ENCODE data around the gene DSCAM.

DSCAM gene

DNA sequence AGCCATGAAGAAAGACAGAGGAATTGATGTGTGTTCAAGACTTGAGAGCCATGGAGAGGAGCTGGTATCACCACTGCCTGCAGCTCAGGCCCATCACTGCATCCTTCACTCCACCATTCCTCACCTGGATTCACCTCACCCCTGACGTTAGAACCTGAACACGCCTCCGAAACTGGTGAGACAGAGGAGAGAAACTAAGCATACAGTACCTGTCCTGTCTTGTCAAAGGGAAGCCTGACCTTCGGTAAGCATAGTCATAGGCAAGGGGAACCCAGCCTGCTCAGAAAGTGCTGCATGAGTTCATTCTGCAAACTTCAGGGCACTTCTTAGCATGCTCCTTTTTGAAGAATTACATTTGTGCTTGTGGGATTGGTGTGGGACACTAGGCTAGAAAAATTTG, 425.8 kb downstream of the DSCAM start:
- H3K4me1 Mint-ChIP-seq (ENCODE audit: low read depth): no peaks in the 10 kb centered on the region
- H3K27me3 Mint-ChIP-seq: no peaks in the 10 kb centered on the region
- peaks cover 10% of the 10 kb centered on the region for H3K9me3 Mint-ChIP-seq (ENCODE audit: low read depth)
- no peaks in the 10 kb centered on the region for H3K36me3 Mint-ChIP-seq
- H3K4me3 Mint-ChIP-seq: no peak overlapping the region
- no peak overlapping the region for H3K27ac Mint-ChIP-seq

DNA sequence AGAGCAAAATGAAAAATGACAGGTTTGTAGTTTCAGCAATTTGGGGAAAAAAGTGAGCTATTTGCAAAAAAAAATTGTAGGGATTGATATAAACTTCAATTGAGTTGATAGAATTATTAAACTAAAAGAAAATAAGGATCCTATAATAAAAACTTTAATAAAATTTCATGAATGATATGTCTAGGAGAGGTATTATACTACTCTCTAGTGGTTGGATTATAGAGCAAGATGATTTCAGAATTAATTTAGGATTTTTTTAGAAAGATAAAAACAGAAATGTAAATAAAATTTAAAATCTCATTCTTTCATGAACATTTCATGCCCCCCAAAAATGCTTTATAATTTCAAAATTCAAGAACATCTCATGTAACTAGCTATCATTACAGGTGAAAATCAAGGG, 430.4 kb downstream of the DSCAM start:
- H3K4me1 Mint-ChIP-seq (ENCODE audit: low read depth): no peaks in the 10 kb centered on the region
- no peak overlapping the region for H3K4me3 Mint-ChIP-seq
- peaks cover 7% of the 10 kb centered on the region for H3K9me3 Mint-ChIP-seq (ENCODE audit: low read depth)
- no peaks in the 10 kb centered on the region for H3K36me3 Mint-ChIP-seq
- H3K27me3 Mint-ChIP-seq: no peaks in the 10 kb centered on the region
- no peak overlapping the region for H3K27ac Mint-ChIP-seq

DNA sequence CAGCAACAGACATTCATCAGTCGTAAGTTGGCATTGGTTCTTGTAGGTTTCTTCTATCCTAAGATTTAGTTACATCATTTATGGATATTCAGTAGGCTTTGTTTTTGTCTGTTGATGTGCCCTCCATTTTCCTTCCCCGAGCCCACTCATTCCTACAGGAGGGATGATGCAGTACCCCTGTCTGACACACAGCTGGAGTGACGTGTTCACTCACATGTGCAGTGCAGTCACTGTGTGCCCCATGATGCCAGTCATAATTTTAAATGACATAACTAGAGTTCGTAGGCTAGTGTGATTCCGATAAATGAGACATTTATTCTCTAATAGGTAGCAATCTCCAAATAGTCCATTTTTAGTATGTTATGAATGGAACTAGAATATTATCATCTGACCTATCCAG, 438.4 kb downstream of the DSCAM start:
- no peak overlapping the region for H3K4me3 Mint-ChIP-seq
- no peak overlapping the region for H3K27ac Mint-ChIP-seq
- peaks cover 3% of the 10 kb centered on the region for H3K27me3 Mint-ChIP-seq
- H3K36me3 Mint-ChIP-seq: no peaks in the 10 kb centered on the region
- H3K4me1 Mint-ChIP-seq (ENCODE audit: low read depth): no peaks in the 10 kb centered on the region
- no peaks in the 10 kb centered on the region for H3K9me3 Mint-ChIP-seq (ENCODE audit: low read depth)

DNA sequence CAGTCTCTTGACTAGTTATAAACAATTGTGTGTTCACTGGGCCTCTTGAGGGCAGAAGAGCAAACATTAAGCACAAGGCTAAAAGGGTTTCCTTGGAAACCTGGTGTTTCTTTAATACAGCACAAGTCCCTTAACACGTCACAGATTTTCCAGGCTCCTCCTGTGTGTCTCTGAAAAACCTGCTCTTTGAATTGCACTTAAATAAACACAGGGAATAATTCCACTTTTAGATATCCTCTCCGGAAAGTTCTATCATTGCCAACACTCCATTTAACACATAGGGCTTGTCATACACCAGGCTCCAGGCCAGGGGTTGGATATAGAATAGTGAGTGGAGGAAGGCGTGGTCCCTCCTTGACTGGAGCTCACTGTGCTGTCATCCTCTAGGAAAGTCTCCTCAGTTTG, 442.6 kb downstream of the DSCAM start:
- Mint-ChIP-seq H3K27me3 (peaks cover 3% of the 10 kb centered on the region), H3K36me3 (no peaks in the 10 kb centered on the region), H3K4me3 (no peak overlapping the region), H3K4me1 (ENCODE audit: low read depth) (no peaks in the 10 kb centered on the region), H3K9me3 (ENCODE audit: low read depth) (no peaks in the 10 kb centered on the region), H3K27ac (no peak overlapping the region)

DNA sequence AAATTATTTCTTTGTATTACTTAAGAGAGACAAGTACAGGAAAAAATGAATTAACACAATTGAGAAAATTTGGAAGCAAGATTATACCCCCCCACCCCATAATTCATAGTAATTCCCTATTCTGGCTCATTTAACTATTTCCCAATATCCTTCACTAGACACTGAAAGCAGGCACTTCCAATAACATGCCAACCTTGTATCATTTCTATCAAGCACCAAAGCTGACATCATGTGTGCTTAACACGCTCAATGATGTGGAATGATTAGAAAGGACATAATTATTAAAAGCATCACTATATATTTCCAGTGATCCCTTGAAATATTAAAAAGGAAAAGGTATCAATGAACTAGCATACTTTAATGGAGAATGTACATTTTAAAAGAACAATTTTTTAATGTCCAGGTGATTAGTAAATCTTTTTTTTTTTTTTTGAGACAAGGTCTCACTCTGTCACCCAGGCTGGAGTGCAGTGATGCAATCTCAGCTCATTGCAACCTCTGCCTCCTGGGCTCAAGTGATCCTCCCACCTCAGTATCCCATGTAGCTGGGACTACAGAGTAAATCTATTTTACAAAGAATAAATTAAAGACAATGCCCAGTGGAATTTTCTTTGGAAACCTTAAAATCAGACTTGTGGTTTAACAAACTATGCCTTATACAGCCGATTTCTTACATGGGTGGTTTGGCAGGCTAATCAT, 443.9 kb downstream of the DSCAM start:
- Mint-ChIP-seq H3K9me3 (ENCODE audit: low read depth) (no peaks in the 10 kb centered on the region), H3K27me3 (peaks cover 3% of the 10 kb centered on the region), H3K27ac (no peak overlapping the region), H3K4me3 (no peak overlapping the region), H3K4me1 (ENCODE audit: low read depth) (no peaks in the 10 kb centered on the region), H3K36me3 (no peaks in the 10 kb centered on the region)

DNA sequence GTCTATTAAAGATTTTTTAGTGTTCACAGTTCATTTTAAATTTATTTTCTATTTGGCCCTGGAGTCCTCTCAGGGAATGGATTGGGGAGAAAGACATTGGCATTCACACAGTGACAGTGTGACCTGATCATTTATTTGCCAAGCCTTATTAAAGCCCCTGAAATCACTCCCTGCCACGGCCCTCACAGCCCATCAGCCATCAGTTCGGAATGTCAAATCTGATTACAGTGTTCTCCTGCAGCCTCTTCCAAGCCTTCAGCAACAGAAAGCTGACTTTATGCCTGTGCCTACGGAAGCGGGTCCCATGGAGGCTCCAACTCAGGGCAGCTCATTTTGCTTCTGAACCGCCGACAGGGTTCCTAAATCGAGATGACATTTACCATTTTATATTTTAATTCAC, 451.2 kb downstream of the DSCAM start:
- no peaks in the 10 kb centered on the region for H3K9me3 Mint-ChIP-seq (ENCODE audit: low read depth)
- no peak overlapping the region for H3K4me3 Mint-ChIP-seq
- H3K27ac Mint-ChIP-seq: no peak overlapping the region
- no peaks in the 10 kb centered on the region for H3K36me3 Mint-ChIP-seq
- no peaks in the 10 kb centered on the region for H3K4me1 Mint-ChIP-seq (ENCODE audit: low read depth)
- H3K27me3 Mint-ChIP-seq: no peaks in the 10 kb centered on the region

DNA sequence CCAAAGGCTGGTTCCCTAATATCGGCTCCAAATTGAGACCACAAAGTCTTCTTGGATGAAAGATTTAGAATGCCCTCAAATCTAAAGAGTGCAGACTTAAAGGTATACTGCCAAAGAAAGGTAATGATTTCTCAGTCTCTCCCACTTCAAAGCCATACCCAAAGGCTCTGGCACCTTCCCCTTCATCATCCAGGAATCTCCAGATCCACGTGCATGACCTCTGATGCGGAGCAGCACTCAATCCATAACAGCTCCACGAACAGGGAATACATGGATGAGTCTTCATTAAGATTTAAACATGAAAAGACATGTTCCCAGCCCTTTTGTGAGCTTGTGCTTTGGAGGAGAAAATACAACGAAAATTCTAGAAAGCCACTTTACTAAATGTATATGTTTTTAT, 453.9 kb downstream of the DSCAM start:
- H3K4me1 Mint-ChIP-seq (ENCODE audit: low read depth): no peaks in the 10 kb centered on the region
- H3K4me3 Mint-ChIP-seq: no peak overlapping the region
- H3K36me3 Mint-ChIP-seq: no peaks in the 10 kb centered on the region
- no peak overlapping the region for H3K27ac Mint-ChIP-seq
- no peaks in the 10 kb centered on the region for H3K9me3 Mint-ChIP-seq (ENCODE audit: low read depth)
- no peaks in the 10 kb centered on the region for H3K27me3 Mint-ChIP-seq

DNA sequence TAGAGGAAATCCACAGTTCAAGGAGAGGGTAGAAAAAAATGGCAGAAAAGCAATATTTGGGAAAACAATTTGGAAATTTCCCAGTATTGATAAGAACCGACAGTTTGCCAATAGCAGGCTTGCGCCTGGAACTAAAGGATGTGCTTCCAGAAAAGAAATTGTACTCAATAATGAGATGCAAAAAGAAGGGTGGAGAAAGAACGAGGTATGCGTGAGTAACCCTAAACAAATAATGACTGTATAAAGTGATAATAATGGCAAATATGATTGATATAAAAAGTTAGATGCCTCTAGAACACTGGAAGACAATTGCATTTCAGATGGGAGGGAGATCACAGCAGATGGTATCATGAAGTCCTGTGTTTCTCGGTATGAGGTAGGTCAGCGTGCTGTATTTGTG, 458.9 kb downstream of the DSCAM start:
- peaks cover 6% of the 10 kb centered on the region for H3K27me3 Mint-ChIP-seq
- no peak overlapping the region for H3K27ac Mint-ChIP-seq
- H3K4me3 Mint-ChIP-seq: no peak overlapping the region
- no peaks in the 10 kb centered on the region for H3K36me3 Mint-ChIP-seq
- H3K4me1 Mint-ChIP-seq (ENCODE audit: low read depth): no peaks in the 10 kb centered on the region
- no peaks in the 10 kb centered on the region for H3K9me3 Mint-ChIP-seq (ENCODE audit: low read depth)

DNA sequence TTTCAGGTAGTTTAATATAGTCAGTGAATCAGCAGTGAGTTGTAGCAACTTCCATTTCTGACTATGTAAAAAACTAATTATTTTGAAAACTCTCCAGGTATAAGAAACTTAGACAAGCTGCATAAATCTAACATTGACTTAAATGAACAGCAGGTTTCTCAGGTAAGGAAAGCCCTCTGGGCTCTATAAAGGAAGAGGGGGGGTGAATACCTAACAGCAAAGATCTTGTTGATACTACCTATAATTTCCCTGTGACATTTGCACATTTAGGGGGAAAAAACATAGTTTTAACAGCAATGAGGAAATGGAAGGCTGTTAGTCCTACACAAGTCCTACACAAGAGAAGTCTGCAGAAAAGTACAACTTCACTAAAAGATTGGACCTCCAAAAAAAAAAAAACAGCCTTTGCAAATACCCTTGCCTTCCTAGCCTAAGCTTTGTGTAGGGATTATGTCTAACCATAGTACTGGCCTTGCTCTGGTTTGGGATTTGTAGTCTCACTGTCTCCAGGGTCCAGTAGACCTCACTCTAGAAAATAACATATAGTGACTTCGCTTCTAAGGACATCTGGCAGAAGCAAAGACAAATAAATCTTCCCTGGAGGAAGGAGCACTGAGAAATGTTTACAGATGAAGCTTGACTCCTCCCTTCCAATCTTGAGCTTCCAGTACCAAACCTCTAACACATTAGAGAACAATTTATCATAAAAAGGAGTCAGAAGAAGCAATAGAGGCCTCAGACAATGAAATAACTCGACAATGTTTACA, 459.8 kb downstream of the DSCAM start:
- H3K4me3 Mint-ChIP-seq: no peak overlapping the region
- H3K9me3 Mint-ChIP-seq (ENCODE audit: low read depth): no peaks in the 10 kb centered on the region
- no peaks in the 10 kb centered on the region for H3K4me1 Mint-ChIP-seq (ENCODE audit: low read depth)
- no peak overlapping the region for H3K27ac Mint-ChIP-seq
- peaks cover 6% of the 10 kb centered on the region for H3K27me3 Mint-ChIP-seq
- no peaks in the 10 kb centered on the region for H3K36me3 Mint-ChIP-seq

DNA sequence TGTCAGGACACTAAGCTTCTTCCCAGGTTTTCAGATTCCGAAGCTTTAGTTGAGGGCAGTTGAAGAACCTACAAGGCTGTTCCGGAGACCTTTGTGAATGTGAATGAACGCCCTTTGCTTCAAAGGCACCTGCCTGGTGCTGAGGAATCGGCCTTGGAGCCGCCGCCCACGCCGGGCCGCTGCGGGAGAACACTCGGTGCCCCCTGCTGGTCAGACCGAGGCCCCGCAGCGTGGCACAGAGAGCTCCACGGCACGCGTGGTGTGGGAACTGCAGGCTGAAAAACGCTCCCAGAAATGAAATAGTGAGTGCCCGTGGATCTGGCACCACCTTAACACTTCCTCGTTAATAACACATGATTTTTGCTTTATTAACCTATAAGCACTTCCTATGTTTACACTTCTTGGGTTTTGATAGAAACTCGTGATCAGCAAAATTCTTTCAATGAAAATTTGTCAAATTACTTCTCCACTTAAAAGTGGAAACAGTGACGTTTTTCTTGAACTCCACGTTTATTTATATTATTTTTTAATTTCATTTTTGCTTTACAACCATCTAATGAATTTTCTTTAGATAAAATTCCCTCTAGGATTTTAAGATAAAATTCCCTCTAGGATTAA, 460.6 kb downstream of the DSCAM start:
- H3K27ac Mint-ChIP-seq: no peak overlapping the region
- peaks cover 6% of the 10 kb centered on the region for H3K27me3 Mint-ChIP-seq
- H3K4me1 Mint-ChIP-seq (ENCODE audit: low read depth): no peaks in the 10 kb centered on the region
- no peaks in the 10 kb centered on the region for H3K9me3 Mint-ChIP-seq (ENCODE audit: low read depth)
- no peaks in the 10 kb centered on the region for H3K36me3 Mint-ChIP-seq
- H3K4me3 Mint-ChIP-seq: no peak overlapping the region

DNA sequence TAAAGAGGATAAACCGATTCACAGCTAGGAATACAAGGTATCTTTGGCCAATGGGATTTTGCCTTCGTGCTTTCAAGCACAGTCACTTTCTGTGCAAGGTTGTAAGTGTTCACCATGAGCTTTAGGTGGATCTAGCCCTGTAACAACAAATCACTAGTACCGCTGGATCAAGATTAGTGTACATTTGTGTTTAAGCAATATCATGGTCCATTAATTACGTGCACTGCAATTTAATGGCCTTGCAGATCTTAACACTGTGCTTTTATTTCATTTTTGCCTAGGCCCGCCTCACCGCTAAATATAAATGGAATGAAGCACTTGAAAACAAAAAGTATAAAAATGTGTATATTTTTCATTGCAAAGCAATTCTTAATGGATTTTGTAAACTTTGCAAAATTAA, 461.1 kb downstream of the DSCAM start:
- Mint-ChIP-seq H3K4me3 (no peak overlapping the region), H3K36me3 (no peaks in the 10 kb centered on the region), H3K4me1 (ENCODE audit: low read depth) (no peaks in the 10 kb centered on the region), H3K27ac (no peak overlapping the region), H3K27me3 (peaks cover 6% of the 10 kb centered on the region), H3K9me3 (ENCODE audit: low read depth) (no peaks in the 10 kb centered on the region)

DNA sequence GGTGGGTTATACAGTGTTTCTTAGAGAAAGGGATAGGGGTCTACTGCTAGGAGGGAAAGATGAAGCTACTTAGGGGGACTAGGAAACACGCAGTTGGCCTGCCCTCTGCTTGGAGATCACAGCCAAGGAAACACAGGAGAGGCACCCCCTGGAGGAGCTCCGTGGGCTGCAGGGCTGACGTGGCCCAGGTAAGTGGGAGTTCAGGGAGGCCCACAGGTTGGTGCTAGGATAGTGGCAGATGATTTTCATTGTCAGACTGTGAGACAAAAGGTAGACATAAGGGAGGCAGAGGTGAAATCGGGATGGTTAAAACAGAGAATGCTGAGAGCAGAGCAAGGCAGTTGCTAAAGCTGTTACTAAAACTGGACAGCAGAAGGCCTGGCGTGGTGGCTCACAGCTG, 463.0 kb downstream of the DSCAM start:
- no peak overlapping the region for H3K4me3 Mint-ChIP-seq
- no peaks in the 10 kb centered on the region for H3K4me1 Mint-ChIP-seq (ENCODE audit: low read depth)
- no peaks in the 10 kb centered on the region for H3K36me3 Mint-ChIP-seq
- peaks cover 8% of the 10 kb centered on the region for H3K27me3 Mint-ChIP-seq
- H3K9me3 Mint-ChIP-seq (ENCODE audit: low read depth): no peaks in the 10 kb centered on the region
- H3K27ac Mint-ChIP-seq: no peak overlapping the region

DNA sequence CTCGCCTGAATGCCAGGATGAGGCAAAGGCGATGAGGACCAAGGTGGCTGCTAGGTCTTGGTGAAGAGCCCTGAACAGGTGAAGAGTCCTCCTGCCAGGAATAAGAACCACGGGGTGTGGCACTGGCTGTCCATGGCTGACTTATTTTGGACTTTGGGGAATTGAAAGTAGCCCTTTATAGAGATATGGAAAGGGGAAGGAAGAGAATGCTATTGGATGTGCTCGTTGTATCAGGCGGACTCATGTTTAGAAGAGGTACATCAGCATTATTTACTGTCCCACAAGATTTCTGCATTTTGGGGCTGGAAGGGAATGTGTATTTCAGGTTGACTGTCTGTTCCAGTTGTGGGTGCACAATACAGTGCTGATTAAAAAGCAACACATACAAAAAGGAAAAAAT, 465.8 kb downstream of the DSCAM start:
- Mint-ChIP-seq H3K27ac (no peak overlapping the region), H3K4me1 (ENCODE audit: low read depth) (no peaks in the 10 kb centered on the region), H3K36me3 (no peaks in the 10 kb centered on the region), H3K4me3 (no peak overlapping the region), H3K9me3 (ENCODE audit: low read depth) (no peaks in the 10 kb centered on the region), H3K27me3 (peaks cover 7% of the 10 kb centered on the region)

DNA sequence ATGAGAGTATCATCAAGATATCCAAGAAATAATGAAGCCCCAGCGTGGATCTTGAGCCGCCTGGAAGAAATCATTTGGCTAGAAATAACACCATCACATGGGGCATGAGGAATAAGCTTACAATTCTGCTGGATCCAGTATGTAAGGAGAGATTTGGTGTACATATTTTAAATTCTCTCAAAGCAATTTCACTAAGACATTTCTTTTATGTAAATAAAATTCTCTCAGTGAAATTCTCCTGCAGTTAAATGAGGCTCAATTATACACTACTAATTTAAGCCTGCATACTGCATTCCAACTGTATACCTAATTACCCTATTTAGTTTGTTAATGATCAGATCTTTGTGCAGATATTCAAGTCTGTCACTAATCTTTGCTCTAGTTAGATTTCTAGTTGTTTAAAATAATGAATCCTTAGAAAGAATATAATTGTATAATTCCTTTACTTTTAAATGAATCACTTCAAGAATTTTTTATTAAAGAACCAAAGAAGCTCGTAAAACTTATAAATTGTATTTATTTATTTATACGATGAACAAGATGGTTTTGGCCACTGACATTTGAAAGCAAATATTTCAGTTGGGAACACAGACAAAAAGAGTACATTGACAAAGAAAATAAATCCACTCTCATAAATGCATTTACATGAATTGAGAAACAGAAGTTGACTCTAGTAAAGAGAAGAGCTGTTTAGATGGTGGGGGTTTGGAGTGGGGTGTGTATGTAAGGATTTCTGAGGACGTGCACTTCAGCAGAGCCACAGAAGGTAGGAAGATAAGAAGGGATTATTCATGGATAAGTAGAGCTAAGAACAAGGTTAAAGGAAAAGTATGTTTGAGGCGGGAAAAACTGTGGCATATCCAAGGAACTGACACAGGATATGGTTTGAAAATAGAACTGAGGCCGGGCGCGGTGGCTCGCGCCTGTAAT, 466.8 kb downstream of the DSCAM start:
- H3K27ac Mint-ChIP-seq: no peak overlapping the region
- no peaks in the 10 kb centered on the region for H3K36me3 Mint-ChIP-seq
- no peak overlapping the region for H3K4me3 Mint-ChIP-seq
- peaks cover 8% of the 10 kb centered on the region for H3K27me3 Mint-ChIP-seq
- H3K9me3 Mint-ChIP-seq (ENCODE audit: low read depth): peaks cover 3% of the 10 kb centered on the region
- no peaks in the 10 kb centered on the region for H3K4me1 Mint-ChIP-seq (ENCODE audit: low read depth)

DNA sequence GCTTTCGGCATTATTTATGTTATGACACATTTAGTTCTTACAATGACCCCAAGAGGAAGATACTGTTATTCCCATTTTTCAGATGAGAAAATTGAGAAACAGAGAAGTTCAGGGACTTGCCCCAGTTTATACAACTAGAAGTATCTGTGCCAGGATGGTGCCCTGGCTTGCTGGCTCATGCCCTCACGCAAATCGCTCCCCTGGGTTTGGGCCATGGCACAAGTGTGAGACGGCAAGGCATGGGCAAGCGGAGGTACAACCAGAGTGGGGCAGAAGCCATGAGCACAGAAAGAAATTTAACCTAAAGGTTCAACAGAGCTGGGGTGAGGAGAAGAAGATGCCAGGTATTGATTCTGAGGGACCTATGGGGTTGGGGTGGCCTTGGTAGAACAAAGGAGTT, 469.8 kb downstream of the DSCAM start:
- H3K4me1 Mint-ChIP-seq (ENCODE audit: low read depth): no peaks in the 10 kb centered on the region
- no peaks in the 10 kb centered on the region for H3K36me3 Mint-ChIP-seq
- H3K27ac Mint-ChIP-seq: no peak overlapping the region

More for the DNA sequence above, 469.8 kb downstream of the DSCAM start:
- H3K27me3 Mint-ChIP-seq: peaks cover 10% of the 10 kb centered on the region
- peaks cover 5% of the 10 kb centered on the region for H3K9me3 Mint-ChIP-seq (ENCODE audit: low read depth)
- no peak overlapping the region for H3K4me3 Mint-ChIP-seq

Measured in activated naive CD8-positive, alpha-beta T cell (primary cell).